GM23338 (cell line): ENCODE measurements around the gene CLCN1.

Experiments
- EZH2 ChIP-seq: fragments of 200-600 bp; sonication (generic); IDR thresholded peaks from one replicate; pipeline ENCODE4 v1.8.0; 2017; ENCODE audit warnings: antibody characterized with exemption, mild to moderate bottlenecking, low read depth; ENCODE audit not compliant: unreplicated experiment
- JUNB ChIP-seq: IDR thresholded peaks from one replicate; pipeline ENCODE4 v1.6.1; 2016; ENCODE audit warnings: antibody characterized with exemption; ENCODE audit not compliant: unreplicated experiment
- POLR2AphosphoS5 ChIP-seq: IDR thresholded peaks from 2 replicates; pipeline ENCODE4 v1.6.1; 2016; ENCODE audit warnings: antibody characterized with exemption, low read depth
- TF ChIP-seq, protein P1 (sequence below), 2 experiments: fragments of 200-600 bp in 1 of 2; sonication (generic) in 1 of 2; conservative IDR thresholded peaks; 2 replicates each; pipeline versions ENCODE4 v1.5.1 to v1.6.1; 2016 to 2017; ENCODE audit warnings: antibody characterized with exemption in 2 of 2, low read depth in 2 of 2, mild to moderate bottlenecking in 2 of 2, moderate library complexity in 1 of 2
- TF ChIP-seq, protein P2 (sequence below): IDR thresholded peaks from one replicate; pipeline ENCODE4 v1.6.1; 2018; ENCODE audit warnings: antibody characterized with exemption; ENCODE audit not compliant: unreplicated experiment

DNA sequence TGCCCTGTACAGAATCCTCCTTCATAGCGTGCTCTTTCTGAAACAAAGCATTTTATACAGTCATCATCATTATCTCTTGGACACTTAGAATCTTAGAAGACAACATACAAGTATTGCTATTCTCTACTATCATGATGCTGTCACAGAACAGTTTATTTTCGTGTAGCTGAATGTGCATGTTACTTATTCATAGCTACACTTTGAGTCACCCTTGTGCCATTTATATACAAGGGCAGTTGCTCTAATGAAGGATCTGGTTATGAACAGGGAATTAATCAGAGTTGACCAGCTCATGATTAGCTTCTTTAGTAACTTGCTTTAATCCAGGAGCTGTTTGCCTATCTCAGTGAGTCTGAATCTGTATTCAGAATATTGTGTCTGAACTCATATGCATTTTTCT lies 16.6 kb upstream of the CLCN1 start:
- TF ChIP-seq JUNB (no peak), EZH2 (no peak), POLR2AphosphoS5 (no peak)
- TF ChIP-seq, protein P1, sequence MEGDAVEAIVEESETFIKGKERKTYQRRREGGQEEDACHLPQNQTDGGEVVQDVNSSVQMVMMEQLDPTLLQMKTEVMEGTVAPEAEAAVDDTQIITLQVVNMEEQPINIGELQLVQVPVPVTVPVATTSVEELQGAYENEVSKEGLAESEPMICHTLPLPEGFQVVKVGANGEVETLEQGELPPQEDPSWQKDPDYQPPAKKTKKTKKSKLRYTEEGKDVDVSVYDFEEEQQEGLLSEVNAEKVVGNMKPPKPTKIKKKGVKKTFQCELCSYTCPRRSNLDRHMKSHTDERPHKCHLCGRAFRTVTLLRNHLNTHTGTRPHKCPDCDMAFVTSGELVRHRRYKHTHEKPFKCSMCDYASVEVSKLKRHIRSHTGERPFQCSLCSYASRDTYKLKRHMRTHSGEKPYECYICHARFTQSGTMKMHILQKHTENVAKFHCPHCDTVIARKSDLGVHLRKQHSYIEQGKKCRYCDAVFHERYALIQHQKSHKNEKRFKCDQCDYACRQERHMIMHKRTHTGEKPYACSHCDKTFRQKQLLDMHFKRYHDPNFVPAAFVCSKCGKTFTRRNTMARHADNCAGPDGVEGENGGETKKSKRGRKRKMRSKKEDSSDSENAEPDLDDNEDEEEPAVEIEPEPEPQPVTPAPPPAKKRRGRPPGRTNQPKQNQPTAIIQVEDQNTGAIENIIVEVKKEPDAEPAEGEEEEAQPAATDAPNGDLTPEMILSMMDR (conservative IDR thresholded peaks at IDR 0.05; ENCODE audit: low read depth in 2 of 2): no peak
- TF ChIP-seq, protein P2, sequence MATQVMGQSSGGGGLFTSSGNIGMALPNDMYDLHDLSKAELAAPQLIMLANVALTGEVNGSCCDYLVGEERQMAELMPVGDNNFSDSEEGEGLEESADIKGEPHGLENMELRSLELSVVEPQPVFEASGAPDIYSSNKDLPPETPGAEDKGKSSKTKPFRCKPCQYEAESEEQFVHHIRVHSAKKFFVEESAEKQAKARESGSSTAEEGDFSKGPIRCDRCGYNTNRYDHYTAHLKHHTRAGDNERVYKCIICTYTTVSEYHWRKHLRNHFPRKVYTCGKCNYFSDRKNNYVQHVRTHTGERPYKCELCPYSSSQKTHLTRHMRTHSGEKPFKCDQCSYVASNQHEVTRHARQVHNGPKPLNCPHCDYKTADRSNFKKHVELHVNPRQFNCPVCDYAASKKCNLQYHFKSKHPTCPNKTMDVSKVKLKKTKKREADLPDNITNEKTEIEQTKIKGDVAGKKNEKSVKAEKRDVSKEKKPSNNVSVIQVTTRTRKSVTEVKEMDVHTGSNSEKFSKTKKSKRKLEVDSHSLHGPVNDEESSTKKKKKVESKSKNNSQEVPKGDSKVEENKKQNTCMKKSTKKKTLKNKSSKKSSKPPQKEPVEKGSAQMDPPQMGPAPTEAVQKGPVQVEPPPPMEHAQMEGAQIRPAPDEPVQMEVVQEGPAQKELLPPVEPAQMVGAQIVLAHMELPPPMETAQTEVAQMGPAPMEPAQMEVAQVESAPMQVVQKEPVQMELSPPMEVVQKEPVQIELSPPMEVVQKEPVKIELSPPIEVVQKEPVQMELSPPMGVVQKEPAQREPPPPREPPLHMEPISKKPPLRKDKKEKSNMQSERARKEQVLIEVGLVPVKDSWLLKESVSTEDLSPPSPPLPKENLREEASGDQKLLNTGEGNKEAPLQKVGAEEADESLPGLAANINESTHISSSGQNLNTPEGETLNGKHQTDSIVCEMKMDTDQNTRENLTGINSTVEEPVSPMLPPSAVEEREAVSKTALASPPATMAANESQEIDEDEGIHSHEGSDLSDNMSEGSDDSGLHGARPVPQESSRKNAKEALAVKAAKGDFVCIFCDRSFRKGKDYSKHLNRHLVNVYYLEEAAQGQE: no peak
